T follicular helper cell (primary cell): Measurements from ENCODE around the gene GPC5.

Source experiments
- DNase-seq: peaks from one replicate; pipeline ENCODE4 v3.0.0-alpha.2; 2020; ENCODE audit warnings: low read depth

GPC5 gene

GRCh38 chr13:91965511-91965910, 567.1 kb downstream of the GPC5 start:
- DNase-seq: no peak

DNA sequence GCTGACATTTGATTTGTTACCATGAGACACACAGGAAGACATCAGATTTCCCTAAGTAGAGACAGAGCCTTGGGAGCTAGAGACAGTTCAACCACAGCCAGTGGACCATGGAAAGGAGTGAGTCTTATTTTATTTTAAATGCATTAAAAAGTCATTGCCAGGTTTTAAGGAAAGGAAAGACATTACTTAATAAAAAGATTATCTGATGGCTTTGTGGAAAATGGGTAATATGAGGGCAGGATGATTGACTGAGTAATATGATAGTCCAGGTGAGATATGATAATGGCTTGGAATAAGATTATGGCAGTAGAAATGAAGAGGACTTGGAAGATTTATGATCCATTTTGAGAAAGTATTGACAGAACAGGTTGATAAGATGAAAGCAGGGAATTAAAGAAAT, 580.1 kb downstream of the GPC5 start:
- no peak for DNase-seq

DNA sequence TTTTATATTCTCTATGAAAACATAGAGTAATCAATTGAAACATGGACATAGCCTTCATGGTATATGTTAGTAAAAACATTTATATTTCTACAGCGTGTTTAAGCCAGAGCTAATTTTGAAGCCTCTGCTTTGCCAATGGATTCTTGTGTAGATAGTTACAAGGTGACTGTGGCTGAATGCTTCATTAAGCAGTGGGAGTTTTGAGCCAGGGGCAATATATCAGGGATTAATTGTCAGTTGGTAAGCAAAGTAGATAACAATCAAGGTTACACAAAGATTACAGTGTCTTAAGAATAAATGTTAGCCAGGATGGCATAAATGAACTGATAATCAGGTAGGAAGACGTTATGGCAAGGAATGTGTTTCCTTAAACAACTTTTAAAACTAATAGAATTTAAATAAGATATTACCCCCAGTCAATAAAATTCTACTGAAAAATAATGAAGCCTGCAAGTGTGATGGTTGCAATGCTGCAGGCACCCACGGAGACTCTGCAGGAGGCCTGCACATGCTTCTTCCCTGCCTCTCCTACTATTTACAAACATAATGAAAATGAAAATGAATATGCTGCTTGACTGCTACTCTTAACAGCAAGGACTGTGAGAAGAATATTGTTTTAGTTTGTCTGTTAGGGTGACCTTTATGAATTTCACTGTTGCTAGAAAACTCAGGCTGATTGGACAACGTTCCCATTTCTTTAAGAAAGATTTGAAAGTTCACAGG, 588.5 kb downstream of the GPC5 start:
- no peak for DNase-seq

- no peak for DNase-seq
These were observed 589.9 kb downstream of the GPC5 start for GRCh38 chr13:91988331-91988730.

- DNase-seq: no peak
These were observed 614.4 kb downstream of the GPC5 start for GRCh38 chr13:92012787-92013186.

- DNase-seq: no peak
These were observed 619.3 kb downstream of the GPC5 start for GRCh38 chr13:92017737-92018136.

- no peak for DNase-seq
These were observed 630.3 kb downstream of the GPC5 start for GRCh38 chr13:92028695-92029094.

DNA sequence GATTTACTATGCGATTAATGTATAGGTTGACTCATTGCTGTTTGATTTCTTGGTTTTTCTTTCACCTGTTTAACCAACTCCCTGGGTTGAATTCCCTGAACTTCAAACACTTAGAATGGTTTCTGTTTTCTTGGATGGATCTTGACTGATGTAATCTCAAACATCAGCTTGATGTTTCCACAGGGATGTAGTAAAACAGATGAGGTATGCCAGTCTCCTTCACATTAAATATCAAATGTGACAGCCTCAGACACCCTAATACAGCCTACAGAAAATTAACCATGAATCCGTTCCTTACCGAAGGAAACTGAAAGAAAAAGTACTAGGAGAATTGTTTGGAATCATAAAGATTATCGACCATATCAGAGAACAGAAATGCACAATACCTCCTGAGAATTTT, 631.2 kb downstream of the GPC5 start:
- no peak for DNase-seq

GRCh38 chr13:92038905-92039304, 640.5 kb downstream of the GPC5 start:
- DNase-seq: no peak

DNA sequence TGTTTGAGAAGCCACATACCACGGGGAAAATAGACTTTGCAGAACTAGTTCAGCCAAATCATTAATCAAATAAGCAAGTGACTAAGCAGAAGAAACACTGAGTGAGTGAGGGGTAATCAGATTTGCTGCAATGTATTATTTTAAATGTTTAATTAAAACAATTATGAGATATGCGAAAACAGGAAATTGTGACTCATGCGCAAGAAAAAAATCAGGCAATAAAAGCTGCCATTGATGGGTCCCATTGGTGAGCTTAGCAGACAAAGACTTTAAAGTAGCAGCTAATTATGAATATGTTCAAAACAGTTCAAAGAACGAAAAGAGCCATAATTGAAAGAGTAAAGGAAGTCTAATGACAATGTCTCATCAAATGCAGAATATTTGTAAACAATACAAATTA, 644.1 kb downstream of the GPC5 start:
- DNase-seq: no peak

- DNase-seq: no peak
These were observed 645.9 kb downstream of the GPC5 start for GRCh38 chr13:92044351-92044750.

DNA sequence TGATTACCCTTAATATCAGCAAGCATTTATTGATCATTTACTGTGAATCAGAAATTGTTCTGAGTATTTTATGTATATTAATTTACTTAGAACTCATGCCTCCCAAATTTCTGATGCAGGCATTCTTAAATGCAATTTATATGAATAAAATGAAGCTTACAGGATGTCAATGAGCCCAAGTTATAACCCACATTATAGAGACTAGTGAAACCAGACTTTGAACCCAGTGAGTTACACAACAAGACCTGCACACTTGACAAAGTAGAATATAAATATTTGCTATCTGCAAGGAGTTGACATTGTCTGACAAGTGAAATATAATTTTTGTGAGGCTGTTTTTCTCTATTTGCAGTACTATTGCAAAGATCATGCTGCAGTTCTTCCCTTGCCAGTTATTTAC, 656.0 kb downstream of the GPC5 start:
- DNase-seq: no peak

DNA sequence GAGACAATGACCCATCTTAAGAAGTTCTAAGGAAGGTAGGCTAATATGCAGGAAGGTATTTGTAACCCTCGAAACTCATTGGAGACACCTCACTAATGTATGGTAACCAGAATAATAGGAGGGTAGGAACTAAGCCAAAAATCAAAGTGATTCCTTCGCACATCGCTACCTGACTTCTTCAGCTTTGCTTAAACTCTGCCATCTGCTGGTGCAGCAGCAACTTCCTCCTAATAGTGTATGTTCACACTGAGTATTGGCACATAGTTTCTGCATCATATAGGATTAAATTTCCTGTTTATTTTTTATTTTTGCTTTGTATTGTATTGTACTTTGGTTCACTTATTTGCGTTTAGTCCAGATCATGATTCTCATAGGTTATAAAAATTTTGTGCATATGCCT, 676.2 kb downstream of the GPC5 start:
- DNase-seq: no peak

DNA sequence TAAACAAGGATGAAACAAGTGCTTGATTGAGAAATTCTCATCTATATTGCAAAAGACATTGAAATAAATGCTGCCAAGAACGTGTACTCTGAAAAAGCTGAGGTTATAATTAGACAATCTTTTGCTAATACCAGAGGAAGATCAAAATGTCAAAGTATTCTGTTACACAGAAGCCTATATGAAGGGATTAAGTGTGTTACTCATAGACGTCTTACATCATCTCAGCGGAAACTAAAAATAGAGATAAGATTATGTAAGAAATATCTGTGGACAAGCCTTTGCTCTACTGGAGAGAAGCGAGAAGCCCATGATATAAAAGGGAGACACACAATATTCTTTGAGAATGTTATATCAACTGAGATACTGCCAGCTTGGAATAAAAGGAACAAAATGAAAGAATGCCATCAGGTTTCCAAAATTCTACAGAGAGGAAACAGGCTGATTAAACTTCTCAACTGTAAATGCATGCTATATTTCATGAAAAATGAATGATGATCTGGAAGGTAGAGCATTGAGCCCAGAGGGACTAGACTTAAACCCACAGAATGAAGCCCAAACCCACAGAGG, 699.0 kb downstream of the GPC5 start:
- DNase-seq: no peak

DNA sequence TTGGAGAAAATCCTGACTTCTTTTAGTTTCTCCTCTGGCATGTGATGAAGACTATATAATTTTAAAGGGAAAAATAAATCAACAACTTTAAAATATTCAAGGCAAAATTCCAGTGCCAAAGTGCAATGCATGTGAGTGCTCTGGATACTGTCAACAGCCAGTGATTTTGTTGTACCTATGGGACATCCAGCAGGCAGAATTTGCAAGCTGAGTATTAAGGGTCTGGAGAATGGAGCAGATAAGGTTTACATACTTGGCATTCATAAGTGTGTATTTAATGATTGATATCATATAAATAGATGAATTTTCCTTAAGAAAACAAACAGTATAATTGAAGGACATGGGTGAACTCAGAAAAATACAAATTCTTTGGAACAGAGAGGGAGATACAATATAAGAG, 703.4 kb downstream of the GPC5 start:
- no peak for DNase-seq

DNA sequence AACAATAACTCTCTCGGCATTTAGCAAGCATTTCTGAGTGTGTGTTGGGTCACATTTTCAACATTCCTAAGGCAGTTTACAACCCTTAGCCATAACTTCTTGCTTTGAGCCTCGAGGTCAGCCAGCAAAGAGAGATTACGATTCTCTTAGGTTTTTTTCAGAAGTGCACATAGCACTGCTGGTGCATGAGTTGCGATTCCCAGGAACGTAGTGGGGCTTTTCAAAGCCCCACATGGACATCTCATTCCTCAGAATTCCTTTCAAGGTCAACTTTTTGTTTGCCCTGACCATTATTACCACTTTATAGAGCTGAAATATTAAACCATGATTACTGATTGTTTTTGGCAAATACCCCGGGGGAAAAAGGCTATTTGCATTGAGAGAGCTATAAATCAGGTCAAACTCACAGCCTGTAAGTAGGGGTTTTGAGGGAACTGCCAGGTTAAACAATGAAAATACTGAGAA, 705.3 kb downstream of the GPC5 start:
- no peak for DNase-seq

- DNase-seq: no peak
These were observed 723.9 kb downstream of the GPC5 start for GRCh38 chr13:92122186-92122853.

DNA sequence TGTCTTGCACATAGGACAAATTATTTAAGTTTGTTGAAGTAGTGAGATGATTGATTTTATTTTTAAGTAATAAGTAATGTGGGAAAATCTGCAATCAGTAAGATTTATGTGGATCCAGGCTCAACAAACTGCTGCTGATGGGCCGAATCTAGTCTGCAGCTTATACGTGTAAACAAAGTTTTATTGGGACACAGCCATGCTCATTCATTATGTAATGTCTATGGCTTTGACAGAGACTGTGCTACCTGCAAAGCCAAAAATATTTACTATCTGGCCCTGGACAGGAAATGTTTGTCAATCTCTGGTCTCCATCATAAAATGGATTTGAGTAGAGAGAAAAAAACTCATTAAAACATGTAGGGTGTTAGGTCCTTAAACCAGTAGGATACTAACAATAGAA, 728.0 kb downstream of the GPC5 start:
- DNase-seq: no peak

- DNase-seq: no peak
These were observed 737.1 kb downstream of the GPC5 start for GRCh38 chr13:92135509-92135908.

DNA sequence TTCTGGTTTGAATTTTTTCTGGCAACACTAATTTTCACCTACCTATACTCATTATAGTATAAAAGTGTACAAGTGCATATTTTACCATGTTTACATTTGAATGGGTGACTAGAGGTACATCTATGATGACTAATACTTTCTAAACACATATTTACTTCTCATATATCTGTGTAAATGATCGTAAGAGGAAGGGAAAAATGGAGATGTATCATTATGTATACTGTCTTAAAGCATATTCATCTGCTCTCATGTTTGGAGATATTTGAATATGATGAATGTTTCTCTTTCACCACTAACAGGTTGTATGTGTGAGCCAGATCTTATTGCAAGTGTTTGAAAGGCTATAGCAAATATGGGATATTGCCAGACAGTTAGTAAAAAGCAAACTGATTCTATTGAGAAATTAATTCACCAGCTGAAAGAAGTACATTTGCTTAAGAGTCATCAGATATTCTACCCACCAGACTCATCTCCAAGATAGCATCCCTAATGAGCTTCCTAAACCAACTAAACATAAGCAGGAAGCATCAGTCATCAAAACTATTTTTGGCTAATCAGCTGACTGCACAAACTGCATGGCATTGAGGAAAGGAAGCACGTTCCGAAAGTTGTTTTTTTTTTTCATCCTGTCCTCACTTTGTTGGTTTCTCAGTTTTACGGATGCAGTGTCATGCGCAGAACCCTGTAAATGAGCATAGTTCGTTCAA, 738.2 kb downstream of the GPC5 start:
- no peak for DNase-seq

GRCh38 chr13:92137520-92137919, 739.1 kb downstream of the GPC5 start:
- DNase-seq: no peak

GRCh38 chr13:92143766-92144165, 745.3 kb downstream of the GPC5 start:
- DNase-seq: no peak

DNA sequence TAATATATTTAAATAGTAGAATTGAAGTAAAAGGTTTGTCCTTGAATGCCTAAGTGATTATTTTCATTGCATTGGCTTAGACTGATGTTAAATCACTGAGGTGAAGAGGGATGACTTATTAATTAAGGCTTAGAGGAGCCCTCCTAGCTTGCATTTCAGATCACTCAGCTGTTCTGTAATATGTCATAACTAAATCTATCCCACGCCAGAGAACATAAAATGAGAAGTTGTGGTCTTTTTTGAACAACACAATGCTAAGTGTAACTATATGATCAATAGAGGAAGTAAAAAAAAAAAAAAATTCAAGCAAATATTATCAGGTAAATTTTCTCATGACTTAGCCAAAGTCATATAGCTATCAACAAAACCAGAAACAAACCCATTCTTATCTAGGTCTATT, 752.2 kb downstream of the GPC5 start:
- no peak for DNase-seq
